Endothelial cell of umbilical vein (primary cell): ENCODE data around the gene DRAM1. TPM values are rescaled to one million over a fixed set of nuclear protein-coding genes. Genes with fewer than 3 reads are reported as not detected.

Experiments
- BruUV-seq: library from RNA; stranded (reverse); fragments of 400-500 nt; replicated peaks from 2 replicates; lab custom pipeline; 2021; lab: Mats Ljungman, UMichigan
- CTCF ChIA-PET: fragments of 300-600, 350-600 bp; sonication (Branson Sonifier 250); formaldehyde crosslinking; loops from one replicate; lab custom pipeline; 2021; ENCODE audit warnings: antibody characterized with exemption, inconsistent platforms; lab: Charles Lee
- POLR2A ChIA-PET: fragments of 300-600, 350-600 bp; sonication (Branson Sonifier 250); formaldehyde crosslinking; loops from one replicate; lab custom pipeline; 2021; ENCODE audit warnings: antibody characterized with exemption, inconsistent platforms; lab: Charles Lee
- DNase-seq: peaks from one replicate; pipeline ENCODE4 v3.0.0-alpha.2; 2011; ENCODE audit warnings: low read depth, low spot score
- FAIRE-seq: peaks from 2 replicates; lab custom pipeline; 2011; peaks lifted over from hg19 to GRCh38; lab: Jason Lieb, UNC
- H2AFZ ChIP-seq: 2 replicates; pipeline ENCODE4 v1.6.0; 2012; ENCODE audit warnings: low read depth, low read length, control low read depth, inconsistent platforms
- H3K27ac ChIP-seq: 2 replicates; pipeline ENCODE4 v1.5.1; 2011; ENCODE audit warnings: low read depth, mild to moderate bottlenecking, control low read depth, low read length, moderate library complexity; ENCODE audit not compliant: insufficient read depth
- H3K27me3 ChIP-seq, 2 experiments: 2 replicates each; pipeline versions ENCODE4 v1.6.0 to v1.6.1; 2011; ENCODE audit warnings: low read length in 2 of 2, mixed read lengths in 1 of 2; ENCODE audit not compliant: control insufficient read depth in 2 of 2, insufficient read depth in 2 of 2
- H3K36me3 ChIP-seq, 2 experiments: 2 replicates in 1 of 2; 3 replicates in 1 of 2; pipeline ENCODE4 v1.5.1; 2011; ENCODE audit warnings: low read length in 2 of 2, mild to moderate bottlenecking in 1 of 2, moderate library complexity in 1 of 2; ENCODE audit not compliant: control insufficient read depth in 2 of 2, insufficient read depth in 2 of 2; ENCODE audit errors: extremely low read depth in 1 of 2
- H3K4me1 ChIP-seq: 3 replicates; pipeline ENCODE4 v1.5.1; 2011; ENCODE audit warnings: mild to moderate bottlenecking, low read length; ENCODE audit not compliant: control insufficient read depth, insufficient read depth; ENCODE audit errors: extremely low read depth
- H3K4me2 ChIP-seq: 2 replicates; pipeline ENCODE4 v1.6.1; 2011; ENCODE audit warnings: low read length, control low read depth, mixed read lengths; ENCODE audit not compliant: insufficient read depth
- H3K4me3 ChIP-seq, 3 experiments: fragments of 200-600 bp in 1 of 3; sonication (generic), shearing (Covaris generic) in 1 of 3; replicated peaks in 1 of 3; 2 replicates each; pipeline ENCODE4 v1.5.1; 2011 to 2016; ENCODE audit warnings: control low read depth in 3 of 3, low read length in 3 of 3, mild to moderate bottlenecking in 2 of 3, inconsistent platforms in 1 of 3, low read depth in 1 of 3, moderate library complexity in 1 of 3; ENCODE audit not compliant: insufficient read depth in 1 of 3
- H3K79me2 ChIP-seq: 2 replicates; pipeline ENCODE4 v1.6.0; 2012; ENCODE audit warnings: low read length, inconsistent platforms; ENCODE audit not compliant: control insufficient read depth, insufficient read depth
- H3K9ac ChIP-seq: replicated peaks from 2 replicates; pipeline ENCODE3; 2011; ENCODE audit warnings: low read length, control low read depth; ENCODE audit not compliant: insufficient read depth; ENCODE audit errors: extremely low read depth
- H3K9me1 ChIP-seq: replicated peaks from 3 replicates; pipeline ENCODE4 v1.6.0; 2011; ENCODE audit warnings: mild to moderate bottlenecking, low read length; ENCODE audit not compliant: control insufficient read depth, insufficient read depth; ENCODE audit errors: extremely low read depth
- H3K9me3 ChIP-seq: replicated peaks from 2 replicates; pipeline ENCODE4 v1.5.1; 2012; ENCODE audit warnings: low read length, inconsistent platforms; ENCODE audit not compliant: control insufficient read depth, insufficient read depth
- H4K20me1 ChIP-seq: replicated peaks from 2 replicates; pipeline ENCODE3; 2011; ENCODE audit warnings: mild to moderate bottlenecking, low read length; ENCODE audit not compliant: control insufficient read depth, insufficient read depth; ENCODE audit errors: extremely low read depth
- CTCF ChIP-seq, 2 donors: IDR thresholded peaks; 1 replicate in 1 of 2; 2 replicates in 1 of 2; pipeline ENCODE4 v1.5.1; 2011; ENCODE audit warnings: low read length in 2 of 2, mild to moderate bottlenecking in 2 of 2, moderate library complexity in 2 of 2, control low read depth in 1 of 2, inconsistent platforms in 1 of 2, low read depth in 1 of 2; ENCODE audit not compliant: insufficient read depth in 1 of 2; ENCODE audit errors: extremely low read depth in 1 of 2
- EZH2 ChIP-seq: IDR thresholded peaks from 2 replicates; pipeline ENCODE4 v1.6.1; 2012; ENCODE audit warnings: borderline replicate concordance, low read depth, mild to moderate bottlenecking, moderate library complexity, low read length, inconsistent platforms; ENCODE audit not compliant: severe bottlenecking
- FOS ChIP-seq: IDR thresholded peaks from 2 replicates; pipeline ENCODE4 v1.6.1; 2011; ENCODE audit warnings: mild to moderate bottlenecking, low read length, moderate library complexity, borderline replicate concordance; ENCODE audit not compliant: insufficient read depth
- GATA2 ChIP-seq: IDR thresholded peaks from 2 replicates; pipeline ENCODE4 v1.7.0; 2011; ENCODE audit warnings: low read depth, mild to moderate bottlenecking, moderate library complexity, mixed read lengths, low read length; ENCODE audit not compliant: insufficient read length, insufficient read depth
- JUN ChIP-seq: IDR thresholded peaks from 2 replicates; pipeline ENCODE4 v1.6.1; 2011; ENCODE audit warnings: borderline replicate concordance, low read depth; ENCODE audit not compliant: insufficient read length, insufficient read depth
- MYC ChIP-seq: IDR thresholded peaks from one replicate; pipeline ENCODE4 v1.6.1; 2011; ENCODE audit warnings: mild to moderate bottlenecking, low read depth, low read length
- POLR2A ChIP-seq: IDR thresholded peaks from 2 replicates; pipeline ENCODE4 v1.6.1; 2012; ENCODE audit warnings: low read depth, mild to moderate bottlenecking, control low read depth, low read length
- POLR2AphosphoS5 ChIP-seq: IDR thresholded peaks from 2 replicates; pipeline ENCODE4 v1.6.1; 2012; ENCODE audit warnings: low read depth, mild to moderate bottlenecking, control low read depth, low read length, moderate library complexity; ENCODE audit not compliant: insufficient read depth
- dilution Hi-C: fragments of 300-500 bp; cut with MboI; formaldehyde crosslinking; loops from one replicate; pipeline ENCODE4 v1.15.0; 2019; ENCODE audit warnings: low sequenced_read_pairs; ENCODE audit not compliant: extremely low pct_ligation_motif_present
- intact Hi-C: fragments of 100-400 bp; cut with micrococcal nuclease; formaldehyde crosslinking; loops from one replicate; pipeline ENCODE4 v1.10.0; 2022
- polyA plus RNA-seq, 4 experiments: library from polyadenylated mRNA; depleted of rRNA in 3 of 4; stranded (reverse) in 3 of 4; unstranded in 1 of 4; fragments of >200 nt; gene quantifications; 2 replicates each; pipeline versions ENCODE4 v1.2.1 to v1.2.3, GENCODE V29; 2011 to 2012; ENCODE audit warnings: missing spikeins in 1 of 4
- total RNA-seq: library from RNA; stranded (reverse); gene quantifications from 2 replicates; pipeline ENCODE4 v1.2.3, GENCODE V29; 2021
- TF ChIP-seq, protein P1 (sequence below): IDR thresholded peaks from 2 replicates; pipeline ENCODE4 v1.6.1; 2011; ENCODE audit not compliant: insufficient read depth, insufficient read length

The DRAM1 gene
- total and polyA plus RNA-seq, 2 donors (not counting 3 experiments of a cell fraction or from before 2014, with no cell fraction given), result 24.6 to 46.3 TPM

GRCh38 chr12:101927999-101928398 lies 50.6 kb downstream of the DRAM1 start:
- H3K4me1 ChIP-seq, result no peaks in the 10 kb centered on the region
- H2AFZ ChIP-seq, result no peak overlapping the region
- H4K20me1 ChIP-seq, result no peaks in the 10 kb centered on the region
- no peaks in the 10 kb centered on the region for H3K9me3 ChIP-seq
- H3K36me3 ChIP-seq, result no peaks in the 10 kb centered on the region
- CTCF ChIA-PET, result interaction anchor here (0.5 to 1.4 kb wide), 3 partner anchors 154 to 1712 kb away, joined by 3 to 5 read pairs (median 4); no protein-coding TSS in a partner anchor
- intact Hi-C loops, result no loop called here
- no peak overlapping the region for H3K27ac ChIP-seq
- H3K9me1 ChIP-seq, result no peaks in the 10 kb centered on the region
- POLR2A ChIA-PET, result no interaction called here
- H3K4me3 ChIP-seq, result no peak overlapping the region
- TF ChIP-seq, protein P1, sequence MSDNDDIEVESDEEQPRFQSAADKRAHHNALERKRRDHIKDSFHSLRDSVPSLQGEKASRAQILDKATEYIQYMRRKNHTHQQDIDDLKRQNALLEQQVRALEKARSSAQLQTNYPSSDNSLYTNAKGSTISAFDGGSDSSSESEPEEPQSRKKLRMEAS, result no peak
- no peak for TF ChIP-seq MYC
- TF ChIP-seq POLR2AphosphoS5, result no peak
- TF ChIP-seq EZH2, result no peak
- TF ChIP-seq GATA2, result no peak
- no peak for TF ChIP-seq CTCF (IDR thresholded peaks at IDR 0.05; ENCODE audit: extremely low read depth in 1 of 2, insufficient read depth in 1 of 2, low read depth in 1 of 2, low read length in 2 of 2)
- TF ChIP-seq FOS, result no peak
- no peak for TF ChIP-seq JUN
- no peak for TF ChIP-seq POLR2A
- no peak overlapping the region for H3K4me2 ChIP-seq
- DNase-seq (no peak), FAIRE-seq (no peak)
- no peak overlapping the region for H3K9ac ChIP-seq
- no TSS peak for BruUV-seq
- no peaks in the 10 kb centered on the region for H3K27me3 ChIP-seq
- dilution Hi-C loops, result no loop called here
- no peaks in the 10 kb centered on the region for H3K79me2 ChIP-seq
